SU-DHL-6 (cell line): ENCODE results near the gene PREX1.

Experiments
- CTCF ChIP-seq: fragments of 200-600 bp; sonication (generic); IDR thresholded peaks from one replicate; pipeline ENCODE4 v1.5.1; 2017; ENCODE audit warnings: antibody characterized with exemption, mild to moderate bottlenecking, low read length, moderate library complexity; ENCODE audit not compliant: insufficient read depth, poor library complexity, severe bottlenecking
- EZH2phosphoT487 ChIP-seq: fragments of 200-600 bp; sonication (generic), shearing (Covaris generic); conservative IDR thresholded peaks from 2 replicates; pipeline ENCODE4 v1.6.1; 2018; ENCODE audit warnings: mild to moderate bottlenecking, antibody characterized with exemption, low read length, moderate library complexity, mixed read lengths

DNA sequence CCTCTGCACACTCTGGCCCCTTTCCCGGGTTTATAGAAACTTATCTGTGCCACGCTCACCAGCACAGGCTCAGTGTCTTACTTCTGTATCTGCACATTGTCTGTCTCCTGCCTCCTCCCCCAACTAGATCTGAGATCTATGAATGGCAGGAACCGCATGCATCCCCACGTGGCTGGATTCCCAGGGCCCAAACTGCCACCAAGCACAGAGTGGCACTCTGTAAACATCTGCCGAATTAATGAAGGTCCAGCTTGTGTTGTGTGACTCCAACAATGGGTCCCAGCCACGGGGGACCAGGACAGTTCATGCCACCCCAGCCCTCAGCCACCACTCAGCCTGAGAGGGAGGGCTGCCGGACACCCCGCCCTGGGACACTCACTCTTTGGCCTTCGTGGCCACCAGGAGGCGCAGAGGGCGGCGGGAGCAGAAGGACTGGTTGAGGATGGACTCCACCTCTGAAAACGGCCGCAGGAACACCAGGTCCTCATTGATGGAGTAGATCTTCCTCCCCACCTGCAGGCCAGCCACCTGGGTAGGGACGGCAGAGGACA, 171.1 kb downstream of the PREX1 start:
- no peak for TF ChIP-seq CTCF
- TF ChIP-seq EZH2phosphoT487, result no peak
